Measurements from ENCODE around the gene MYO1A.

- no peak for TF ChIP-seq POLR2AphosphoS5 (IDR thresholded peaks at IDR 0.05; ENCODE audit: low read depth, low read length)
- TF ChIP-seq POLR2A (IDR thresholded peaks at IDR 0.05; ENCODE audit: low read depth, low read length): no peak
- TF ChIP-seq TAF1 (IDR thresholded peaks at IDR 0.05; ENCODE audit: low read depth, low read length): no peak
- no peak for TF ChIP-seq POU2F2 (IDR thresholded peaks at IDR 0.05; ENCODE audit: low read depth, low read length)
- no peak for TF ChIP-seq PAX5 (IDR thresholded peaks at IDR 0.05; ENCODE audit: insufficient read depth, low read length, severe bottlenecking)
- no peak for TF ChIP-seq SPI1 (IDR thresholded peaks at IDR 0.05; ENCODE audit: low read depth, low read length)
Observed at GRCh38 chr12:57047981-57048380, 1.9 kb downstream of the MYO1A start.

Data from GM12891 (cell line).